Stimulated activated CD8-positive, alpha-beta memory T cell treated with anti-CD3 and anti-CD28 coated beads, Interleukin-12 subunit alpha, Interleukin-12 subunit beta, amount 100 ng/mL, for 24 hours (primary cell): ENCODE measurements around the gene ATP5F1A.

Experiments
- DNase-seq: peaks from one replicate; pipeline ENCODE4 v3.0.0-alpha.2; 2020; ENCODE audit errors: extremely low read depth

ATP5F1A gene

DNA sequence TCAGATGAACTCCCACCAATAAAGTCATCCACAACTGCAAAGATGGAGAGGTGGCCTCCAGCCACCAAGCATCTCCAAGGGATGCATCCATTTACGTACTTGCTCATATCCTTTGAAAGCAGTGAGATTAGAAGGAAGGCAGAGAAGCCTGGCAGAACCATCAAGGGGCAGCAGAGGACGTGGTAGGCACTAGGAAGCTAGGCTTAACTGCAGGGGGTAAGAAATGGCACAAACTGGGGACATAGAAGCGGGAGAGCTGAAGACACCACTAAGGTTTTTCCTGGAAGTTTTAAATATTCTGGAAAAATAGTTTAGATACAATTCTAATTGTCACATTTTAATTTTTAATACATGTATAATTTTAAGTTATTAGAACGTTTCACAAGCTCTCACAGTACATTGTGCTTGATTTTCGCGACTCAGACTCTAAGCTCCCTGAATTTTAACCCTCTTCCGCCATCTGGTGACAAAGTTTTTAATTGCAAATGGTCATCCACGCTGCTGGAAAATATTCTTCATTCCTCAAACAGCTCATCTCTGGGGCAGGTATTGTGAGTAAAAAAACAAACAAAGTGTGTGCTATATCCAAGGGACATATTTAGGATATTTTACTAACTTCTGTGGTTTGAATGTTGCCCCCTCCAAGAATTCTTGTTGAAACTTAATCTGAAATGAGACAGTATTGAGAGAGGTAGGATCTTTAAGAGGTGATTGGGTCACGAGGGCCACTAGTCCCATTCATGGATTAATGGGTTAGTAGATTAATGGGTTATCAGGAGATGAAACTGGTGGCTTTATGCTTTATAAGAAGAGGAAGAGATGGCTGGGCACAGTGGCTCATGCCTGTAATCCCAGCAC is 24.4 kb downstream of the ATP5F1A start:
- DNase-seq, result no peak

DNA sequence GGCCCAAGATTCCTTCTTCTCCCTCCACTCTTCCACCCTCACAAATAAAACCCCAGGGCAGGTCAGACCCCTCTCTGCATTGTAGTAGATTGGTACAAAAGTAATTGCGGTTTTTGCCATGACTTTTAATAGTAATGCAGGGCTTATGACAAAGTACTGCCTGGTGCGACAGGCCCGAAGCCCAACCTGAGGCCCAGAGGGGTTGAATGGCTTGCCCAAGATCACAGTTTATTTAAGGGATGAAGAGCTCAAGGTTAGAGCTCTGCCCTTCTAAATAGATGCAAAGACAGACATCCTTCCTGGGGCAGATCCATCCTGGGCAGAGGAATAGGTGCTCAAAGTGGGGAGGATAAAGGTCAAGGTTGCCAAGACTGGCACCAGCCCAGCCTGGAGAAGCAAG is 25.1 kb downstream of the ATP5F1A start:
- DNase-seq, result no peak

DNA sequence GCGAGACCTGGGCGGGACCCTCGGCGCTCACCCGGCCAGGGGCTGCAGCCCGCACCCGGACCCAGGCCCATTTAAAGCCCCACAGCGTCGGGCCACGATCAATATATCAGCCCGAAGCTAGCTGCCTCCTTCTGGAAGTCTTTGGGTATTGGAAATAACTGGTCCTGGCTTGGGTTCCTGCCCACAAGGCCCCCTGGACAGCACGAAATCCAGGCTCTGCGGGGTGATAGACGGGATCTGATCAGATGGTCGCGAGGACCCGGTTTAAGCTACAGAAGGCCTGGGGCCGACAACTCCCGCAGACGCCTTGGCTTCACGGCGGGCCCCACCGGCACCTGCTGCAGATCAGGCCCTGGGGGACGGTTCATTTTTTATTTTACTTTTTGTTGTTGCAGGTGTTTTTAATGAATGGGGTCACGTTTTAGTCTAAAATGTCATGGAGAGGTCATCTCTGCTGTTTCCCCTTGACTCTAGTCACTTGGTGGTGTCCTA is 25.7 kb downstream of the ATP5F1A start:
- DNase-seq, result no peak

DNA sequence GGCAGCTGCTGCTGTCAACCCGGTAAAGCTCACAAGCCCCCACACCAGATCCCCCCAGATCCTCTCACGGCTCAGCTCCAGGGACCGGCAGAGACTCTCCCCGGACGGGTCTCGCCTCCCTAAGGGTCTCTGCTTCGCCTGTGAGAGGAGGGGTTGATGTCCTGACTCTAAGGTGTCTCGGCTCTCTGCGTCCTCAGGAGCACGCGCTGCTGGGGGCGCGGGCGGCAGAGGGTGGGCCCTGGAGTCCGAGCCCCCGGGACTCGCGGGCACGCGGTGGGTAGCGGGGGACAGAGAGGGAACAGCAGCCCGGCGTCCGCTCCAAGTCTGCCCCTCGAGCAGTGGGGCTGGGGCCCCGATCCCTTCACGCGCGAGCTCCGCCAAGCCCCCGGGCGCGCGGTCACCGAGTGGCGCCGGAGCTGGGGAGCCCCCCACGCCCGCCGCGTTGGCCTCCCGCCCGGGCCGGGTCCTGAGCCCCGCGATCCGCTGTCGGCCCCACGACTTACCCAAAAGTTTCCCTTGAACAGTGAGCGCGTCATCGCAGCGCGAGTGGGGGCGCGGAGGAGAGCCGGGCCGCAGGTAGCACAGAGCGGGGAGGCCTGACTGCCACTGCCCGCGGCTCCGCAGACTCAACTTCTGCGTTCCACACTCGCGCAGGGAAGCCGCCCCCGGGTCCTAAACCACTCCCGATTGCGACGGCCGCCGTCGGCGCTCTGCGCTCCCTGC is 26.3 kb downstream of the ATP5F1A start, which contains the start of gene PSTPIP2:
Gene PSTPIP2 (minus strand): TSS at position 608 of the 723 bp plus-strand sequence. CDS start 72 bp downstream, at position 536.
- DNase-seq, result no peak

DNA sequence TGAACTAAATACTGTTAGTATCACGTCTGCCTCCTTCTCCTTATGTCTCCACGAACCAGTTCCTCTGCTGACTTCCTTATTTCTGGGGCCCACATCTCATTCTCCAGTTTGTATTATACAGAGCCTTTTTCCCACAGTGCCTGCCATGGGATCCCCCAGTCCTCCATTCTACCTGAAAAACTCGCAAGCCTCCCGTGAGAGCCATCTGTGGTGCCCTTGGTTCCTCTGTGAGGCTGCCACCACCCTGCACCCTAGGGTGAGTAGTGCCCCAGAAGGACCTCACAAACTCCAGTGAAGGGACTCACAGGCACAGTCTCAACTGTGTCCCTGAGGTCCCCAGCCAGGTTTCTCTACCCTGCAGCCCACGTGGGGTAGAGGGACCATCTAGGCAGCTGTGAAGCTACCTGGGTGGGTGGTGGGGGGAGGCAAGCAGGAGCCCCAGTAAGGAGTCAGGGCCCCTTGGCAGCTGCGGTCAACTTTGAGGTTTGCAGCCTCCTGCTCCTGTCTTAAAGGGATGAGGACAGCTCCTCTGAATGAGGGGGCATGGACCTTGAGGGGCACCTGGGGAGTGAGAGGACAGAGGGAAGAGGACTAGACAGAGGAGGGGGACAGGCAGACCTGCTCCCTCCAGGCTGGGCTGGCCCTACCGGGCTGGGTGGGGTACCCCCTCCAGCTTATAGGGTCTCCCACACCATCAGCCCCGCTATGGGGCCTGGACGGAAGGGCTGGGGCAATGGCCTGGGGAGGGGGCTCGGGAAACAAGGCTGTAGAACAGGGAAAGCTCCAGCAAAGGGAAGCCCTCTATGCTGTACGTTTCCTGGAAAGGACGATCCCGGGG is 27.1 kb downstream of the ATP5F1A start:
- DNase-seq, result no peak

DNA sequence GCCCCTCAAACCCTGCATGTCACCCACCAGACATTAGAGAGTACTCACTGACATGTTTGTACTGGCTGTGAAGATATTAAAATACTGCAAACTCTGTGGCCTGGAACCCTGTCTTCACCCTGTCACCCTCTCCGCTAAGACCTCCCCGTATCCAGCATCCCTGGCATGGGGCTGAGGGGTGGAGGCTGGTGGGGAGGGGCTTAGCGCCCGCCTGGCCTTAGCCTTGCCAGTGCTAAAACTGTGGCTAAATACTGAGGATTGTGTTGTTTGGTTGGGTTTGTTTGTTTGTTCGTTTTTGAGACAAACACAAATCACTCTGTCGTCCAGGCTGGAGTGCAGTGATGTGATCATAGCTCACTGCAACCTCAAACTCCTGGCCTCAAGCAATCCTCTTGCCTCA is 27.9 kb downstream of the ATP5F1A start:
- no peak for DNase-seq

DNA sequence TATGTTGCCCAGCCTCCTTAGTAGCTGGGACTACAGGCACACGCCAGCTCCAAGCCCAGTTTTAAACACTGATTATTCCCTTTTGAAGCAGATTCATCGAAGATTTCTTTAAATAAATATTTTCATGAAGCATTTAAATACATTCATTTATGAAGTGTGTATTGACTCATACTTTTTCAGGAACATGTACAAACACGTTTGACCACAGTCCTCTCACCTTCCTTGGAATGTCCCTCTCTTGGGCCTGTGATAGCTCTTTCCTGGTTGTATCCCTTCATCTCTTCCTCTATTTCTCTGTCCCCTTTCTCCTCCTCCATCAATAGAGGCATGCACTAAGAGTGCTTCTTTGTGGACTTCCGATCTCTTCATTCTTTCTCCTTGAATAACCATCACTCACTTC is 28.6 kb downstream of the ATP5F1A start:
- no peak for DNase-seq

DNA sequence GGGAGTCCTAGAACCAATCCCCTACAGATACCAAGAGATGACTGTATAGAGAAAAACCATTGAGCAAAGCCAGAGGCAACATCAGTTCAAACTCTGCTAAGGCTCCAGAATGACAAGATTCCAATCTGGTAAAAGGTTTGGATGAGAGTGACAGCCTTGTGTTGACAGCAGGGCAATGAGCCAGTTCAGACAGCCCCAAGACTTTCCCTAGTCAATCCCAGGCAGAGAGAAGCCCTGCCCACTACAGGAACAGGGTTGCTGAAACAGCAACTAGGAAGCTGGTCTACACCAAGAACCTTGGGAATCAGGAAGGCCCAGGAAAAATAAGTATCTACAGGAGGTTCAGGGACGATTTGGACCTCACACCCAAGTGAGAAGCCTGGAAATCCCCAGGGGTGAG is 29.3 kb downstream of the ATP5F1A start:
- no peak for DNase-seq

DNA sequence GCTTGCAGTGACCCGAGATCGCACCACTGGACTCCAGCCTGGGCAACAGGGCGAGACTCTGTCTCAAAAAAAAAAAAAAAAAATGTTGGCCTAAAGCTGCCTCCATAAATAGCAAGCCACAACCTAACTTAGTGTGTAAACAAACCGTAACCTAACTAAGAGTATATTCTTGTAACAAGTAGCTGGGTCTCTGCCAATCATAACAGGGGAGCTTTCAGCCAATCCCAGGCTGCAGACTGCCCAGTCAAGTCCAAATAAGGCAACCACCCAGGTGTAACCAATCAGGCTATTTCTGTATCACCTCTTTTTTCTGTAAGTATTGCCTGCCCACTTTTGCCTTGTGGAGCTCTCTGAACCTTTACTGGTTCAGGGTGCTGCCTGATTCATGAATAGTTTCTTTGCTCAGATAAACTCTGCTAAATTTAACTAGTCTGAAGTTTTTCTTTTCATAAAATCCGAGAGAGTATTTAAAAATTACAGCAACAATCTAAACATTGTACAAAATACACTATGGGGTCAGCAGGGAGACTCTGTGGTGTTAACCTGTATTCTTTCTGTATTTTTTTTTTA is 30.6 kb downstream of the ATP5F1A start:
- DNase-seq, result no peak

DNA sequence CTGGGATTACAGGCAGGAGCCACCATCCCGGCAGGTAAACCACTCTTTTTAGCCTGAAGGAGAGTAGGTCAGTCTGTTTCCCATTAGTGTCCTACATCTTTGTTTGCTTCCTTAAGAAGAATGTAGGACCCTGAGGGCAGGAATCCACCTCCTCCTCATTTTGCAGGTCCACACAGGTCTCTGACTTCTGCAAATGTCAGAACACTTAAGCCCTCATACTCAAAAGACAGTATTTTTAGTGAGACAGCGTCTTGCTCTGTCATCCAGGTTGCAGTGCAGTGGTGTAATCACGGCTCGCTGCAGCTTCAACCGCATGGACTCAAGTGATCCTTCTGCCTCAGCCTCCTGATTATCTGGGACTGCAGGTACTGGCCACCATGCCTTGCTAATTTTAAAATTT is 35.3 kb downstream of the ATP5F1A start:
- no peak for DNase-seq

DNA sequence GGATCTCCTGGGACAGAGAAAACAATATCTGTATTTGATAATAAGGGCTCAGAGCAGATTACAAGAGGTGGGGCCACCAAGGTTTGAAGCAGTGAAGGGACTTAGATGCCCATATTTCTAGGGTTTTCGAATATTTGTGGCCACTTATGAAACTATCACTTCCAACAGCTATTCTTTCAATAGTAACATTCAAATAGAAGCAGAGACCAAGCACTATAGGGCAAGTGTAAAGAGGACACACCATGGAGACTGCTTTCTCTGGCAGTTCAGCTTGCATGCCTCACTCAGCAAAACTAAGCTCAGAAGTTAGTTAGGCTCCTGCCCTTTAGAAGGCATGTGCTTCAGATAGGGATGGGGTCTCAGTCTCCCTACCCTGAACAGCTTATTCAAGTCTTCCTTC is 36.3 kb downstream of the ATP5F1A start:
- no peak for DNase-seq

DNA sequence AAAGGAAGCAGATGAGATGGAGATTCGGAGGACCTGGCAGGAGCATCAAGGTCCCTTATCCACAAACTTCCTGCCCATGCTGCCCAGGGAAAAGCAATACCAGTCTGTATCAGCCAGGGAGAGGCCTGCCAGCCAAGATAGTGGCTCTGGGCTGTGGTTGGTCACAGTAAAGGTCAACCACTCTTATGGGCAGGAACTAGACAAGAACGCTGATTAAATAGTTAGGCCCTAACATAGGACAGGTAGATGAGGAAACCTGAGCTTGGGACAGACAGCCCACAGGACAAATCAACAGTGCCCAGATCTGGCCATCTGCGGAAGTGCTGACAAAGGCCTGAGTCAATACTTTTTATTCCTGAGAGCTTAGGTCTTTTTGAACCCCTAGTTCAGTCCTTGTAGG is 36.7 kb downstream of the ATP5F1A start:
- no peak for DNase-seq

DNA sequence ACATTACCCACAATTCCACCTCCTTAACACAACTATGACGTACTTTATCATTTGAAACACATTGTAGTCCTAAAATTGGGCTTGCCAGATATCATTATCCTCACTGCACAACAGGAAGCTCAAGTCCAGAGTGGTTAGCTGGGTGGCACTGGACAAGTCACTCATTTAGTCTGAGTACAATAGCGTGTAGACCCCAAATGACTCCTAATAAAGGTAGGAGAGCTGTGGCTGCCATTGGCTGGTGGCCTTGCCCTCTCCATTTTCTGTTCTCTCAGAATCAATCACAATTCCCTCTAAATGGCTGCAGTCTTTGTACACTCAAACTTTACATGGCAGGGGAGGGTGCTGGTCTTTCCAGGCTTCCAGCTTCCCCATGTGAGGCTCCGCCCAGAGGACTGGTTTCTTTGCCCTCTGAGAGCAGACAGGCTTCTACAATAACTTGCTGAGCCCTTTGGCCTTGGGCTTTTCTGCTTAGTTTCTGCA is 37.7 kb downstream of the ATP5F1A start:
- no peak for DNase-seq

DNA sequence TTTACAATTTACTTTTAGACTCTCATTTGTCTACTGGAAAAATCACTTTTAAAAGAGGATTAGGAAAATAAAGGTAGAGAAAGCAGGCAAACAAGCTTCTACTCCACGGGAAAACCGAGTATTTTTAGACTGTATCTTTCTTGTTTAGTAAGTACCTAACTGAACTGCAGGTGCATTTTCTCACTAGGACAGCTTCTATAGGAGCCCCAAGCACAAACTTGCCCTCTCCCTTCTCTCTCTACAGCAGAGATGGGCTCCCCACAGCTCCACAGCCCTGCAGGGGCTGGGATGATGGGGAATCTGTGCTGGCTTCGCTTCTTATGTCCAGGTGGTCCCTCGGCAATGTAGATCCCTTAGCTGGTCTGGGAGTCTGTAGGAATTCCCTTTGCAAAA is 42.3 kb downstream of the ATP5F1A start:
- DNase-seq, result no peak

DNA sequence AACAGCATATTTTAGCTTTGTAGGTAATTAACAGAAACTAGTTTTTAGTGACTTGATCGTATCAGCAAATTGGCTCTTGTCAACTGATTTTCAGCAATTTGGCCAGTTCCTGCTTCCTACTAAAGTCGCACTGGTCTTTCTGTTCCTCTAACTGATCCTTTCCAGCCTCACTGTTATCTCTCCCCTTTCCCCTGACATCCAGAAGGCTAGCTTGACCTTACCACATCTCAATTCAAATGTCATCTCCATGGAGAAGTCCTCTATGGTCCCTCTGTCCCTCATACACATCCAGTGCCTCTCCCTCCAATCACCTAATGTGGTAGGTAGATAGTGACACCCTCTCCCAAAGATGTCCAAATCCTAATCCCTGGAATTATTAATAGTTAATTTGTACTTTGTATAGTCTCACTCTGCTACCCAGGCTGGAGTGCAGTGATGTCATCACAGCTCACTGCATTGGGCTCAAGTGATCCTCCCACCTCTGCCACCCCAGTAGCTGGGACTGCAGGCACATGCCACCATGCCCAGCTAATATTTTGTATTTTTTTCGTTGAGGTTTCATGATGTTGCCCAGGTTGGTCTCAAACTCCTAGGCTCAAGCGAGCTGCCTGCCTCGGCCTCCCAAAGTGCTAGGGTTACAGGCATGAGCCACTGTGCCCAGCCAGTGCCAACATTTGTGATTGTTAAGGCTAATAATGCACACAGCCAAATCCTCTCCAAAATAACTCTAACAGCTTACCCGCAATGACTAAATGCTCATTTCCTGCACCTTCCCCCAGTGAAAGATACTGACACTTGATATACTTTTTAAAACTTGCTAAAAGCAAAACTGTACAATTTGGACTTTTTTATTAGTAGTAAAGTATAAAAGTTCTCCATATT is 42.9 kb downstream of the ATP5F1A start:
- DNase-seq, result no peak

DNA sequence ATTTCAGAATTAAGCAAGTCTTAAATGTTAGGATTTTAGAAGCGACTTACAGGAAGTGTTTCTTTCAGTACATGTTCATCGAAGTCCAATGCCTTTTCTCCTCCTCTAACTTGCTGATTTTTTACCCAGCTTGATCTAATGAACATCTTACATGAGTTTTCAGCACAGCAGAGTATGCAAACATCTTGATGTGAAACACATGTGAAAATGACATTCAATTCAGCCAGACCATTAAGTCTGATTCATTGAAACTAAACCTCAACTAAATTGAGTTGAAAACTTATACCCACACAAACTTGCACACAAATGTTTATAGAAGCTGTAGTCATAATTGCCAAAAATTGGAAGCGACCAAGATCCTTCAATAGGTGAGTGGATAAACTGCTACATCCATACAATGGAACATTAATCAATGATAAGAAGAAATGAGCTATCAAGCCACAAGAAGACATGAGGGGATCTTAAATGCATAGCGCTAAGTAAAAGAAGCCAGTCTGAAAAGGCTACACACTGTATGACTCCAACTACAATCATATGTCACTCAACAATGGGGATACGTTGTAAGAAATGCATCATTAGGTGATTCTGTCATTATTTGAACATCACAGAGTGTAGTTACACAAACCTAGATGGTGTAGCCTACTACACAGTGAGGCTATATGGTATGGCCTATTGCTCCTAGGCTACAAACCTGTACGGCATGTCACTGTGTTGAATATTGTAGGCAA is 44.6 kb downstream of the ATP5F1A start:
- DNase-seq, result no peak

DNA sequence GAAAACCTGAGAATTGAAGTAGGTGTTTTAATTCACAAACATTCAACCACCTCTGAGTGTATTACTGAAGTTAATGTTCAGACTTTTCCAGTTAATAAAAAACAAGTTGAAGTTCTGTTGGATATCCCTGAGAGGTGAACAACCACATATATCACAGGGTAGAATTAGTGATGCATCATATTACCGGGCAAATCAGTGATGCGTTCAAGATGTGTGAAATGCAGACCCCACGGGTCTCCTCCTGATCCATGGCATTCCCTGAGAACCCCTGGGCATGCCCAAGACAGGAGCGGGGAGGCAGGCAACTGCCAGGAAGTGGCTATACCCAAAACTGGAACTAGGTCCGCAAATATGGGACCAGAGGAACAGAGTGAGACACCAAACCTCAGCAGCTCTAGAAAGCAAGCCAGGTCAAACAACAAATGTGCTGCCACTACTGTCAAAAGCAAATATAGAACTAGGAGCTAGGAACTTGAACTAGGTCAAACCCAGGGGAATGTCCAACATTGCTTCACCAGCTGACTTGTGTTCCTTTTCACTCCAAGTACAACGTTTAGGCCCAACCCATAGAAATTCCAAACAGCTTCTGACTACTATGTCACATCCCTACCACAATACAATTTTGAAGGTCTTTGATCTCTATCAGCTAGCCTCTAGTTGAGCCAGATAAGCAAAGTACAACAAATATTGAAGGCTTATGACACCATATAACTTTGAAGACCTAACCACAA is 46.2 kb downstream of the ATP5F1A start:
- no peak for DNase-seq

DNA sequence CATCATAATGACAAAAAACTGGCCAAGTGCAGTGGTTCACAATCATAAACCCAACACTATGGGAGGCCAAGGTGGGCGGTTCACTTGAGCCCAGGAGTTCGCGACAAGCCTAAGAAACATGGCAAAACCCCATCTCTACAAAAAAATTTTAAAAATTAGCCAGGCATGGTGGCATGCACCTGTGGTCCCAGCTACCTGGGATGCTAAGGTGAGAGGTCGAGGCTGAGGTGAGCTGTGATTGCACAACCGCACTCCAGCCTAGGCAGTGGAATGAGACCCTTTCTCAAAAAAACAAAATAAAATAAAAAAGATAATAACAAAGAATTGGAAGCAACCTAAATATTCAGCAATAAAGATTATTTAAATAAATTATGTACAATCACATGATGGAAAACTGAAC is 47.8 kb downstream of the ATP5F1A start:
- no peak for DNase-seq

DNA sequence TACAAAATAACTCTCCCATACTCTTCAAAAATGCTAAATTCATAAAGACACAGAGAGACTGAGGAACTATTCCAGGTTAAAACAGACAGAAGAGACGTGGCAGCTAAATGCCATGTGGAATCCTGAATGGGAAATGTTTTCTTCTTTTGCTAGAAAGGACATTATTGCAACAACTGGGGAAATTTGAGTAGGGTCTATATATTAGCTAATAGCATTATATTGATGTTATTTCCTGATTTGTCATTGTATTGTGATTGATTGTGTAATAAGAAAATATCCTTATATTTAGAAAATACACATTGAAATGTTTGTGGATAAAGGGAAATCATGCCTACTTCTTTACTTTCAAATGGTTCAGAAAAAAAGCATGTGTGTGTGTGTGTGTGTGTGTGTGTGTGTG is 49.5 kb downstream of the ATP5F1A start:
- no peak for DNase-seq
